Tongue (tissue), 2 donors: ENCODE results near the gene YBX2. TPM values are rescaled to one million over a fixed set of nuclear protein-coding genes. Genes with fewer than 3 reads are reported as not detected.
"Not testable (repeated sequence)": the region's sequence is repeated elsewhere in the genome, so short reads cannot be mapped to it uniquely, and the experiment has no call there.

Experiments used
- DNase-seq: peaks from one replicate; pipeline ENCODE4 v3.0.0-alpha.2; 2015
- total RNA-seq: library from RNA; depleted of rRNA; stranded (reverse); fragments of >200 nt; gene quantifications from one replicate; pipeline ENCODE4 v1.2.3, GENCODE V29; 2014

YBX2 gene
- total RNA-seq, 1 donor from 2014 or later = 0.51 TPM

- DNase-seq = no peak
Observed at GRCh38 chr17:7262935-7263800, 31.3 kb downstream of the YBX2 start.

DNA sequence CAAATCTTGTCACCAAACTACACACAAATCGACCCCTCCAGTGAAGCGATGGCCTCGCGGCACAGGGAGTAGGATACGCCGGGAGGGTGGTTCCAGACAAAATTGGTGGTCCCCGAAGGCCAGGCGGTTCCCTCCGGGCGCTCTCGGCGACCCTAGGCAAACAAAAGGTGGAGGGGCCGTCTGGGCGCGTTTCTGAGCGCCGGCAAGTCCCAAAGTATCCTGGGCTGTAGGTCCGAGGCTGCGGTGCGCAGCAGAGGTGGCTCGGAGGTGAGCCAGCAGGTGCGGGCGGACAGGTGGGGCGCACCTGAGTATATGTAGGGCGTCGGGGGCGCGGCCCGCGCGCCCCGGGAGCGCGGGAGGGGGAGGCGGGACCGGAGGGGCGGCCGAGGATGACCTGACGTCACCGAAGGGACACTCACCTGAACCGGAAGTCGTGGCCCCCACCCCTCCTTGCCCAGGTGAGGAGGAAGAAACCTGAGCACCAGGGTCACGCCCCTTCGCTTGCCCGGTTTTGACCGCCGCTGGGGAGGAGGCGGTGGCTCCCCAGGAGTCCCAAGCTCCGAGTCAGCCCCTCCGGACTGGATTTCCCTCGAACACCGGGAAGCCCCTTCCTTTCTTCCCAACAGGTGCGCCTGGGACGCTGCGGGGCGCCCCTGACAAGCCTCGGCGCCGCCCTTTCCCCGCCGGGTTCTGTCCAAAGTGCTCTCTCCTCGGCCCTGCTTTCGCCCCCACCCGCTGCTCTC is 32.1 kb downstream of the YBX2 start, which contains the start of gene CLDN7:
TSS of gene CLDN7 (minus strand) at position 287 of the 743 bp plus-strand sequence. CDS start 435 bp downstream, outside the sequence.
- no peak for DNase-seq

DNA sequence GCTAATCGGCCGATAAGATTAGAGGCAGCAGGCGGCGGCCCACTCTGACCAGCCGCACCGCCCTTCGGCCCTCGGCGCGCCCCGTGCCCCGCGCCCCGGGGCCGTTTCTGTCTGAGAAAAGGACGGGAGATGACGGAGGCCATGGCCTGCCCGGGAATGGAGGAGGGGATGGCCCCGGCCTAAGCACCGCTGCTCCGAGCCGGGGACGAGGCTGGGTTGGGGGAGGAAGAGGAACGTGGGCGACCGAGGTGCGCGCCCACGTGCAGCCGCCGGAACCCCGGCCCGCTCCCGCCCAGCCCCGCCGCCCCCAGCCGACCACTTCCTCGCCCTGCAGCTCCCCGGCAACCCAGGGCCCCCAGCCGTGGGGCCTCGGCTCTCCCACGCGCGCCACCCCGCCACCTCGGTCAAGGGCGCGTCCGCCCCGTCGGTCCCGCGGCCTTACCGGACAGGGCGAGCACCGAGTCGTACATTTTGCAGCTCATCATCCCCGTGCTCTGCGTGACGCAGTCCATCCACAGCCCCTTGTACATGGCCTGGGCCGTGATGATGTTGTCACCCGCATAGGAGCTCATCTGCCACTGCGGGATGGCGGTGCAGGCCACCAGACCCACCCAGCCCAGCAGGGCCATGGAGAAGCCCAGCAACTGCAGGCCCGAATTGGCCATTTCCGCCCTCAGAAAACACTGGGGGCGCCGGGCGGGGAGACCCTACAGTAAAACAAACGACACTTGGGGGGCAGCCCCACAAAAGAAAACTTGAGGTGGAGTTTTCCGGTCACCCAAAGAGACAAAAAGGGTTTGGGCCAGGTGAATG is 32.9 kb downstream of the YBX2 start:
- DNase-seq = no peak

DNA sequence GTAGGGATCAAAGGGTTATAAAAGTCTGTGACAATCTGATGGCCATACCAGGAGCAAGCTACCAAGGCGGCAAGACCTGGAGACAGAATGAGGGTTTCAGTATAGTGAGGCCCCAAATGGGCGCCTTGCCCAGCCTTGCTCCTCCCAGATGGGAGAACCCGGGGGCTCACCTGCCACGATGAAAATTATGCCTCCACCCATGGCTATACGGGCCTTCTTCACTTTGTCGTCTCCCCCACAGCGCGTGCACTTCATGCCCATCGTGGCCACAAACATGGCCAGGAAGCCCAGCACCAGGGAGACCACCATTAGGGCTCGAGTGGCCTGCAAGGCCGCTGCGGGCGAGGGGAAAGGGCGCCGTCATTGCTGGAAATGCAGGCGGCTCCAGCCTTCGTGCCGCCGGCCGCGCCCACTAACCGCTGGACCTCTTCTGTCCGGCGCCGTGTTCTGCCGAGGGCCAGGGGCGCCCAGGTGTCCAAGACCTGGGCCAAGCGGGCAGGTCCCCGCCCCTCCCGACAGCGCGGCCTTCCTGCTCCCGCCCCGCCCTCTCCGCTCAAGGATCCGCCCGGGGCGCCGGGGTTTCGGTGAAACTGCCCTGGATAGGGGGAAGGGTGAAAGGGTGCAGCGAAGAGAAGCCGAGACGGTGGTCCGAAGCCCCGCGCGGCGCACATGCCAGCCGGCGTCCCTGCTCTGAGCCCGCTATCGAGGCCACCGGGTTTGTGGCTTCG is 33.6 kb downstream of the YBX2 start:
- DNase-seq = no peak

- no peak for DNase-seq
Observed at GRCh38 chr17:7260151-7260550, 34.3 kb downstream of the YBX2 start.

GRCh38 chr17:7259555-7259889 is 34.9 kb downstream of the YBX2 start:
- no peak for DNase-seq

- DNase-seq = no peak
Observed at GRCh38 chr17:7258731-7259554, 35.5 kb downstream of the YBX2 start.

- no peak for DNase-seq
Observed at GRCh38 chr17:7256766-7257456, 37.5 kb downstream of the YBX2 start.

GRCh38 chr17:7254511-7254910 is 39.9 kb downstream of the YBX2 start:
- no peak for DNase-seq

DNA sequence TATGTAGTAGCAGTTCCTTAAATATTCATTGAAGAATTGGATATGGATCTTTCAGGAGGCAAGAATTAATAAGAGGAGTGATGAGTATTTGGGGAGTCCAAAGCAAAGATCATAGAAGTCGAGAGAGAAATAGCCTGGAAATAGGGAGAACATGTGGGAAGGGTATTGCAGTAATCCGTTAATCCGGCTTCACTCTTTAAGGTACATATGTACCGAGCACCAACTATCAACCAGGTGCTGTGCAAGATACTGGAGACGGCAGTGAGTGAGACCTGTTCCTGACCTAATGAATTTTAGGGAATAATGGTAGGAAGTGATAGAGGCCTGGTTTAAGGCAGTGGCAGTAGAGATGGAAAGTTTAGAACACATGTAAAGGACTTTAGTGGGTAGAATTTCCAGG is 41.4 kb downstream of the YBX2 start:
- DNase-seq = no peak

DNA sequence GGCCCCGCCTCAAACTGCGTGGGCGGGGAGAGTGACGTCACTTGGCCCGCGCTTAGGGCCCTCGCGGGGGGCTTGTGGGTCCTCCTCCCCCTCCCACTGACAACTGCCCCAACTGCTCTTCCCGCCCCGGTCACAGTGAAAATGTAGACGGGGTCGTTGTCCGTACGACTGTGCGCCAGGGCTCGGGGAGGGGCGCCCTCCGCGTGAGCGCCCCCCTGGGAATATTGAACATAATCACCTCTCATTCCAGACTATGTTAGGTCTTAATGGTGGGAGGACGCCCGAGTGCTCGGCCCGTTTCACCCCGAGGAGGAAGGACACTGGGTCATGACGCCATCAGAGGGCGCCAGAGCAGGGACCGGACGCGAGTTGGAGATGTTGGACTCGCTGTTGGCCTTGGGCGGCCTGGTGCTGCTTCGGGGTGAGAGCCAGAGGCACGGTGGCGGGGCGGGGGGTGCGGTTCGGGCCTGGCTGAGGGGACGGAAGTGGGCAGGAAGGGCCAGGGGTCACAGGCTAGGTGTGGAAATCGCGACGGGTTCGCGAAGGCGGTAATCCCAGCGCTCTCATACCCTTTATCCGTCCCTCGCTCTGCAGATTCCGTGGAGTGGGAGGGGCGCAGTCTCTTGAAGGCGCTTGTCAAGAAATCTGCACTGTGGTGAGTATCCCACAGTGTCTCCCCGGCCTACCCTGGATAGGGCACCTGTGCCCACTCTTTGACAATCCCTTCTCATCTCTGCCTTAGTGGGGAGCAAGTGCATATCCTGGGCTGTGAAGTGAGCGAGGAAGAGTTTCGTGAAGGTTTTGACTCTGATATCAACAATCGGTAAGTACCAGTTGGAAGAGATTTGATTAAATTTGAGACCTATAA is 42.0 kb downstream of the YBX2 start, which contains the start of gene ELP5:
TSS of gene ELP5 (plus strand) at position 40 of the 868 bp plus-strand sequence. CDS start at position 376, 336 bp downstream.
- peak; percentile 97 for DNase-seq

DNA sequence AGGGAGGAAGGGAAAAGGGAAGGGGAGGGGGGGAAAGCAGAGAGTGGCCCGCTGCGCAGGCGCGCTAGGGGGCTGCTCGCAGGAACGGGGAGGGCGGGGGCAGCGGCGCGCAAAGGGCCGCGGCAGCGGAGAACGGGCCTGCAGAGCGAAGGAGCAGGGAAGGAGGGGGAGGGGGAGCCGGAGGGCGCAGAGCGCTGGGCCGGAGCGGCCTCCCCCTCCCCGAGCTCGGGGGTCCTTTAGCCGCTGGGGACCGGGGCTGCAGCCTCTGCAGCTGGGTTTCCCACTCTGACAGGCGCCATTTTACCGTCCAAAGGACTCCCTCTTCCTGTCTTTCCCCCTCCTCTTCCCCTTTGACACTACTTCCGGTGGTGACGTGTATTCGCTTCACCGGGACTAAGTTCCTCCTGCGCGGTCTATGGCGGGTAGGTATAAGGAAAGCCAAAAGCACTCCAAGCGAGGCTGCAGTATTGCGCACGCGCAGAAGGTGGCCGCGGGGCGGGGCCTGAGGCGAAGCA is 42.7 kb downstream of the YBX2 start, which contains the start of gene CTDNEP1:
TSS of gene CTDNEP1 (minus strand) at position 74 of the 515 bp plus-strand sequence. CDS start 438 bp downstream, outside the sequence.
- DNase-seq = peak; percentile 100

GRCh38 chr17:7250695-7251627 is 43.5 kb downstream of the YBX2 start:
- peak; percentile 45 for DNase-seq

DNA sequence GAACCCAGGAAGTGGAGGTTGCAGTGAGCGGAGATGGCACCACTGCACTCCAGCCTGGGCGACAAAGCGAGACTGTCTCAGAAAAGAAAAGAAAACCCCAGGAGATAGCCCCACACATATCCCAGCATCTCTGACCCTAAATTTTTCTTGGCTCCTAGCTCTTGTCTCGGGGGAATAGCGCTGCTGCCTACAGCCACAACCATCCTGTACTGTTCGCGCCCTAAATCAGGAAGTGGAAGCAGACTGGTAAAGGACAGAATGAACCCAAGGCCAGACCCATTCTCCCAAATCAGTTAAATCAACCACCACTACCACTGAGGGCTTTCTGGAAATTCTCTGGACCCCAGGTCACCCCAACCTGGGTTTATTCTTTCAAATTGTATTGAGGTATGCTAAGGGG is 44.6 kb downstream of the YBX2 start:
- DNase-seq = no peak

DNA sequence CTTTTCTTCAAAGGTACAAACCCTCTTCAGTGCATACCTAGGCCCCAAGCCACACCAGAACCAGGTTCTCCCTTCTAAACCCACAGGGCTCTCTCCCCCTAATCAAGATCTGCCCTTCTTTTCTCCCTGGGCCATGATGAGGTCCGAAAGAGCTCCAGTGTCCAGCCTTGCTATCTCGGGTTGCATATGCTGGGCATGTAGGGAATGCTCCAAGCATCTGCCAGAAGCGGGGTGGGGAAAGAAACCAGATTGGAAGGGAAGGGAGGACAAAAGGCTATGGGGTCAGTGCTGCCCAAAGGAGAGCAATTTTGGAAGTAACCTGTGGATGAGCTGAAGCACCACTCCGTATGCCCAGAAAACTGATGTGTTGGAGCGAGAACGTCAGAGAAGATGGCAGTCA is 45.2 kb downstream of the YBX2 start:
- no peak for DNase-seq

- DNase-seq = peak; percentile 65
Observed at GRCh38 chr17:7248796-7249195, 45.6 kb downstream of the YBX2 start.

- DNase-seq = no peak
Observed at GRCh38 chr17:7246779-7247178, 47.7 kb downstream of the YBX2 start.

- DNase-seq = not testable (repeated sequence)
Observed at GRCh38 chr17:7243838-7244237, 50.6 kb downstream of the YBX2 start.
